K562 (cell line): ENCODE measurements around the gene MMD2. TPM values are rescaled to one million over a fixed set of nuclear protein-coding genes. Genes with fewer than 3 reads are reported as not detected.

Experiments
- ATAC-seq: fragments of 200-7000 bp; cut with Tn5 transposase; 3 replicates; pipeline ENCODE4 v1.9.1; 2020; ENCODE audit warnings: moderate library complexity
- BruUV-seq: library from RNA; stranded (reverse); fragments of 400-500 nt; replicated peaks from 2 replicates; lab custom pipeline; 2021; lab: Mats Ljungman, UMichigan
- CTCF ChIA-PET: fragments of 300-600 bp; formaldehyde crosslinking; extraction: SDS; loops from one replicate; lab custom pipeline; 2021; ENCODE audit warnings: low intra/inter-chr PET ratio; lab: Yijun Ruan, JAX
- POLR2A ChIA-PET: fragments of 300-600, 350-650 bp; sonication (Branson Sonifier 250); formaldehyde crosslinking; extraction: SDS; loops from one replicate; lab custom pipeline; 2021; ENCODE audit warnings: antibody characterized with exemption, inconsistent platforms; lab: Yijun Ruan, JAX
- DNase-seq, 4 experiments: peaks; one replicate each; pipeline versions ENCODE4 v3.0.0 to v3.0.0-alpha.2; 2011 to 2018; ENCODE audit warnings: low spot score in 3 of 4, mixed read lengths in 3 of 4; ENCODE audit errors: extremely low read depth in 1 of 4
- FAIRE-seq: peaks from 2 replicates; lab custom pipeline; 2011; peaks lifted over from hg19 to GRCh38; lab: Jason Lieb, UNC
- H2AFZ ChIP-seq: 2 replicates; pipeline ENCODE4 v1.6.0; 2011; ENCODE audit warnings: low read depth, low read length, control low read depth, inconsistent platforms
- H3K27ac ChIP-seq: fragments of 200-600 bp; 3 replicates; pipeline ENCODE4 v1.8.0; 2011; ENCODE audit warnings: low read depth, mild to moderate bottlenecking, control low read depth, inconsistent platforms, low read length, moderate library complexity, mixed read lengths; ENCODE audit errors: extremely low read depth
- H3K27me3 ChIP-seq, 2 experiments: fragments of 300-600 bp in 1 of 2; 2 replicates in 1 of 2; 3 replicates in 1 of 2; pipeline versions ENCODE4 v1.6.0 to v1.8.0; 2011; ENCODE audit warnings: inconsistent platforms in 2 of 2, low read length in 2 of 2, mild to moderate bottlenecking in 1 of 2, mixed read lengths in 1 of 2, moderate library complexity in 1 of 2; ENCODE audit not compliant: control insufficient read depth in 2 of 2, insufficient read depth in 2 of 2
- H3K36me3 ChIP-seq: fragments of 300-600 bp; 3 replicates; pipeline ENCODE4 v1.8.0; 2011; ENCODE audit warnings: mild to moderate bottlenecking, low read length, inconsistent platforms; ENCODE audit not compliant: control insufficient read depth, insufficient read depth
- H3K4me1 ChIP-seq, 2 experiments: fragments of 200-600 bp in 1 of 2; replicated peaks in 1 of 2; 2 replicates in 1 of 2; 3 replicates in 1 of 2; pipeline versions ENCODE4 v1.5.1 to v1.8.0; 2011; ENCODE audit warnings: inconsistent platforms in 2 of 2, low read length in 2 of 2, mild to moderate bottlenecking in 1 of 2, mixed read lengths in 1 of 2, moderate library complexity in 1 of 2; ENCODE audit not compliant: control insufficient read depth in 2 of 2, insufficient read depth in 2 of 2
- H3K4me2 ChIP-seq: 2 replicates; pipeline ENCODE4 v1.6.1; 2011; ENCODE audit warnings: low read length, control low read depth, inconsistent platforms, mixed read lengths; ENCODE audit not compliant: insufficient read depth
- H3K4me3 ChIP-seq: fragments of 200-600 bp; sonication (generic), shearing (Covaris generic); 2 replicates; pipeline ENCODE4 v1.5.1; 2016; ENCODE audit warnings: control low read depth, inconsistent platforms
- H3K79me2 ChIP-seq: fragments of 200-600 bp; 3 replicates; pipeline ENCODE4 v1.8.0; 2011; ENCODE audit warnings: low read length, inconsistent platforms; ENCODE audit not compliant: control insufficient read depth, insufficient read depth
- H3K9ac ChIP-seq, 2 experiments: 2 replicates each; pipeline versions ENCODE4 v1.6.0 to v1.6.1; 2011; ENCODE audit warnings: low read depth in 2 of 2, low read length in 2 of 2, control low read depth in 1 of 2, inconsistent platforms in 1 of 2, mild to moderate bottlenecking in 1 of 2, mixed read lengths in 1 of 2; ENCODE audit not compliant: insufficient read depth in 1 of 2
- H3K9me1 ChIP-seq: one replicate; pipeline ENCODE4 v1.6.0; 2011; ENCODE audit warnings: inconsistent platforms, mild to moderate bottlenecking, low read length, moderate library complexity; ENCODE audit not compliant: control insufficient read depth, insufficient read depth
- H3K9me3 ChIP-seq: replicated peaks from 2 replicates; pipeline ENCODE4 v1.5.1; 2011; ENCODE audit warnings: low read depth, low read length, inconsistent platforms; ENCODE audit not compliant: control insufficient read depth, insufficient read depth
- H4K20me1 ChIP-seq: replicated peaks from 2 replicates; pipeline ENCODE4 v1.6.1; 2011; ENCODE audit warnings: low read length, inconsistent platforms, mixed read lengths; ENCODE audit not compliant: control insufficient read depth, insufficient read depth
- HNRNPL ChIP-seq: fragments of 200-400 bp; formaldehyde crosslinking; IDR thresholded peaks from 2 replicates; pipeline ENCODE4 v1.6.1; 2017; ENCODE audit warnings: low read depth, mild to moderate bottlenecking, low read length
- OTX1 ChIP-seq: fragments of 450-650 bp; formaldehyde crosslinking; IDR thresholded peaks from 2 replicates; pipeline ENCODE4 v1.4.0; 2022; ENCODE audit warnings: mild to moderate bottlenecking
- ZBED1 ChIP-seq: IDR thresholded peaks from 2 replicates; pipeline ENCODE4 v1.6.1; 2014
- ZNF12 ChIP-seq: sonication (generic); formaldehyde crosslinking; IDR thresholded peaks from 2 replicates; pipeline ENCODE4 v1.4.0; 2020; ENCODE audit warnings: mild to moderate bottlenecking, missing genetic modification reagents
- ZNF717 ChIP-seq: fragments of 250-450 bp; sonication (Bioruptor Pico); IDR thresholded peaks from 2 replicates; pipeline ENCODE4 v1.5.0; 2021
- WGBS: fragments of 100-300 bp; shearing (Covaris generic); methylation state at CpG from one replicate; pipeline ENCODE4 v1.1.6; 2016; ENCODE audit warnings: low coverage, mixed read lengths; ENCODE audit not compliant: insufficient coverage; ENCODE audit errors: missing lambda C conversion rate; 5-methylcytosine and 5-hydroxymethylcytosine counted together
- in situ Hi-C: fragments of 300-500 bp; cut with MboI; formaldehyde crosslinking; loops from 4 replicates; pipeline ENCODE4 v1.15.0; 2018; ENCODE audit warnings: inconsistent platforms, mixed read lengths
- intact Hi-C: fragments of 100-400 bp; cut with micrococcal nuclease; formaldehyde crosslinking; loops from 2 replicates; pipeline ENCODE4 v1.14.2; 2022
- polyA plus RNA-seq, 8 experiments: library from polyadenylated mRNA; depleted of rRNA in 4 of 8; stranded (reverse) in 5 of 8; unstranded in 3 of 8; fragments of >200 nt; fragmentation: Nextera tagmentation in 2 of 8; fragmentation: Illumina TruSeq in 1 of 8; extraction: Ambion mirVana in 2 of 8; extraction: Trizol in 1 of 8; gene quantifications; 2 replicates each; pipeline versions ENCODE4 v1.2.1 to v1.2.3, GENCODE V29; 2011 to 2014; ENCODE audit warnings: inconsistent platforms in 1 of 8, missing spikeins in 1 of 8
- total RNA-seq, 7 experiments: library from RNA; depleted of rRNA in 6 of 7; stranded (reverse); fragments of >200 nt in 6 of 7; fragmentation: Illumina TruSeq in 2 of 7; extraction: Trizol in 2 of 7; gene quantifications; 2 replicates each; pipeline versions ENCODE4 v1.2.1 to v1.2.3, GENCODE V29; 2011 to 2021; ENCODE audit warnings: low replicate concordance in 1 of 7

MMD2 gene
- total and polyA plus RNA-seq, 9 of the 15 experiments (the other 6 are each of a cell fraction or from before 2014, with no cell fraction given), result not detected

DNA sequence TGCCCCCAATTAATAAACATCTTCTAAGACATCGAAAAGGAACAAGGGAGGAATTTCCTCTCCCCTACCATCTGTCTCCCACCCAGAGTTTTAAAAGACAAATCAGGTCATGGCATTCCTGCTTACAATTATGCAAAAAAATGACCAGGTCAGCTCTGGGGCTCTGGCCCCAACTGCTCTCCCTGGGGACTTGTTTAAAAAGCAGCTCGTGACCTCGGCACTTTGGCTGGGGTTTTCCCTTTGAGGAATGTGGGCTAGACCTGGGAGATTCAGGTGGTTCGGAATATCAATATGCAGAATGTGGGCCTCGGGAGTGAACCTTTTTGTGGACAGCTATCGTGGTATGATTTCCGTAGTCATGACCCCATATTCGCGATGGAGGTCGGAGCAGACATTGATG lies 74.8 kb downstream of the MMD2 start:
- ATAC-seq, result no peak
- Histone ChIP-seq H3K4me1 (peaks cover 9 to 18% of the 10 kb centered on the region in 2 experiments), H3K27me3 (peaks cover 0 to 6% of the 10 kb centered on the region in 2 experiments; a peak in 1 of 5 replicates), H3K4me3 (no peak overlapping the region), H3K27ac (no peak overlapping the region), H3K36me3 (no peaks in the 10 kb centered on the region), H3K9me1 (no peaks in the 10 kb centered on the region)
- intact Hi-C loops, result loop anchor here (10.0 kb wide), 2 partner anchors 89 to 269 kb away; no protein-coding TSS in a partner anchor
- TF ChIP-seq OTX1 (no peak), ZNF717 (CRISPR knock-in tag) (no peak), ZBED1 (no peak), HNRNPL (no peak), ZNF12 (CRISPR knock-in tag) (no peak)
- TF ChIP-seq, all 486 proteins: peak for 0
- ChIA-PET POLR2A (no interaction called here), CTCF (interaction anchor here (0.7 to 3.2 kb wide), 4 partner anchors 34 to 86 kb away, joined by 4 to 13 read pairs (median 8); no protein-coding TSS in a partner anchor)
- 38% methylated on average over 10 of the region's 10 CpGs for WGBS
- FAIRE-seq (no peak), DNase-seq (no peak)
- Histone ChIP-seq H3K79me2 (peaks cover 4% of the 10 kb centered on the region; the same call in 2 of the 3 replicates), H3K9ac (no peak overlapping the region), H4K20me1 (no peaks in the 10 kb centered on the region), H2AFZ (0 out of 2 replicates have a peak overlapping the region, but pooled peaks have one; percentile 14), H3K9me3 (no peaks in the 10 kb centered on the region; the same call in 1 of the 2 replicates), H3K4me2 (no peak overlapping the region)
- no TSS peak for BruUV-seq
- in situ Hi-C loops, result no loop called here
